K562 (cell line): ENCODE results near the gene SYNPO2. TPM values are rescaled to one million over a fixed set of nuclear protein-coding genes. Genes with fewer than 3 reads are reported as not detected.

Experiments used
- ATAC-seq: fragments of 200-7000 bp; cut with Tn5 transposase; 3 replicates; pipeline ENCODE4 v1.9.1; 2020; ENCODE audit warnings: moderate library complexity
- BruUV-seq: library from RNA; stranded (reverse); fragments of 400-500 nt; replicated peaks from 2 replicates; lab custom pipeline; 2021; lab: Mats Ljungman, UMichigan
- CTCF ChIA-PET: fragments of 300-600 bp; formaldehyde crosslinking; extraction: SDS; loops from one replicate; lab custom pipeline; 2021; ENCODE audit warnings: low intra/inter-chr PET ratio; lab: Yijun Ruan, JAX
- POLR2A ChIA-PET: fragments of 300-600, 350-650 bp; sonication (Branson Sonifier 250); formaldehyde crosslinking; extraction: SDS; loops from one replicate; lab custom pipeline; 2021; ENCODE audit warnings: antibody characterized with exemption, inconsistent platforms; lab: Yijun Ruan, JAX
- DNase-seq, 4 experiments: peaks; one replicate each; pipeline versions ENCODE4 v3.0.0 to v3.0.0-alpha.2; 2011 to 2018; ENCODE audit warnings: low spot score in 3 of 4, mixed read lengths in 3 of 4; ENCODE audit errors: extremely low read depth in 1 of 4
- FAIRE-seq: peaks from 2 replicates; lab custom pipeline; 2011; peaks lifted over from hg19 to GRCh38; lab: Jason Lieb, UNC
- H2AFZ ChIP-seq: 2 replicates; pipeline ENCODE4 v1.6.0; 2011; ENCODE audit warnings: low read depth, low read length, control low read depth, inconsistent platforms
- H3K27ac ChIP-seq: fragments of 200-600 bp; 3 replicates; pipeline ENCODE4 v1.8.0; 2011; ENCODE audit warnings: low read depth, mild to moderate bottlenecking, control low read depth, inconsistent platforms, low read length, moderate library complexity, mixed read lengths; ENCODE audit errors: extremely low read depth
- H3K27me3 ChIP-seq, 2 experiments: fragments of 300-600 bp in 1 of 2; 2 replicates in 1 of 2; 3 replicates in 1 of 2; pipeline versions ENCODE4 v1.6.0 to v1.8.0; 2011; ENCODE audit warnings: inconsistent platforms in 2 of 2, low read length in 2 of 2, mild to moderate bottlenecking in 1 of 2, mixed read lengths in 1 of 2, moderate library complexity in 1 of 2; ENCODE audit not compliant: control insufficient read depth in 2 of 2, insufficient read depth in 2 of 2
- H3K36me3 ChIP-seq: fragments of 300-600 bp; 3 replicates; pipeline ENCODE4 v1.8.0; 2011; ENCODE audit warnings: mild to moderate bottlenecking, low read length, inconsistent platforms; ENCODE audit not compliant: control insufficient read depth, insufficient read depth
- H3K4me1 ChIP-seq, 2 experiments: fragments of 200-600 bp in 1 of 2; replicated peaks in 1 of 2; 2 replicates in 1 of 2; 3 replicates in 1 of 2; pipeline versions ENCODE4 v1.5.1 to v1.8.0; 2011; ENCODE audit warnings: inconsistent platforms in 2 of 2, low read length in 2 of 2, mild to moderate bottlenecking in 1 of 2, mixed read lengths in 1 of 2, moderate library complexity in 1 of 2; ENCODE audit not compliant: control insufficient read depth in 2 of 2, insufficient read depth in 2 of 2
- H3K4me2 ChIP-seq: 2 replicates; pipeline ENCODE4 v1.6.1; 2011; ENCODE audit warnings: low read length, control low read depth, inconsistent platforms, mixed read lengths; ENCODE audit not compliant: insufficient read depth
- H3K4me3 ChIP-seq: fragments of 200-600 bp; sonication (generic), shearing (Covaris generic); 2 replicates; pipeline ENCODE4 v1.5.1; 2016; ENCODE audit warnings: control low read depth, inconsistent platforms
- H3K79me2 ChIP-seq: fragments of 200-600 bp; 3 replicates; pipeline ENCODE4 v1.8.0; 2011; ENCODE audit warnings: low read length, inconsistent platforms; ENCODE audit not compliant: control insufficient read depth, insufficient read depth
- H3K9ac ChIP-seq, 2 experiments: 2 replicates each; pipeline versions ENCODE4 v1.6.0 to v1.6.1; 2011; ENCODE audit warnings: low read depth in 2 of 2, low read length in 2 of 2, control low read depth in 1 of 2, inconsistent platforms in 1 of 2, mild to moderate bottlenecking in 1 of 2, mixed read lengths in 1 of 2; ENCODE audit not compliant: insufficient read depth in 1 of 2
- H3K9me1 ChIP-seq: one replicate; pipeline ENCODE4 v1.6.0; 2011; ENCODE audit warnings: inconsistent platforms, mild to moderate bottlenecking, low read length, moderate library complexity; ENCODE audit not compliant: control insufficient read depth, insufficient read depth
- H3K9me3 ChIP-seq: replicated peaks from 2 replicates; pipeline ENCODE4 v1.5.1; 2011; ENCODE audit warnings: low read depth, low read length, inconsistent platforms; ENCODE audit not compliant: control insufficient read depth, insufficient read depth
- H4K20me1 ChIP-seq: replicated peaks from 2 replicates; pipeline ENCODE4 v1.6.1; 2011; ENCODE audit warnings: low read length, inconsistent platforms, mixed read lengths; ENCODE audit not compliant: control insufficient read depth, insufficient read depth
- HMG20A ChIP-seq: fragments of 450-650 bp; formaldehyde crosslinking; conservative IDR thresholded peaks from 2 replicates; pipeline ENCODE4 v1.4.0; 2020; ENCODE audit warnings: mild to moderate bottlenecking, mixed read lengths
- RNF219 ChIP-seq: fragments of 250-450 bp; sonication (Bioruptor Pico); IDR thresholded peaks from 2 replicates; pipeline ENCODE4 v1.5.0; 2022; ENCODE audit warnings: mild to moderate bottlenecking
- SMARCA5 ChIP-seq: fragments of 450-650 bp; IDR thresholded peaks from 2 replicates; pipeline ENCODE4 v1.6.1; 2016
- ZC3H4 ChIP-seq: sonication (generic); formaldehyde crosslinking; IDR thresholded peaks from 2 replicates; pipeline ENCODE4 v1.9.0; 2021; ENCODE audit warnings: missing genetic modification reagents, borderline replicate concordance
- ZNF217 ChIP-seq: sonication (generic); formaldehyde crosslinking; IDR thresholded peaks from 2 replicates; pipeline ENCODE4 v1.8.0; 2022; ENCODE audit warnings: mild to moderate bottlenecking, missing genetic modification reagents
- ZNF280A ChIP-seq: fragments of 450-650 bp; IDR thresholded peaks from 2 replicates; pipeline ENCODE4 v1.6.1; 2018; ENCODE audit warnings: mild to moderate bottlenecking, low read depth; ENCODE audit not compliant: partially characterized antibody
- WGBS: fragments of 100-300 bp; shearing (Covaris generic); methylation state at CpG from one replicate; pipeline ENCODE4 v1.1.6; 2016; ENCODE audit warnings: low coverage, mixed read lengths; ENCODE audit not compliant: insufficient coverage; ENCODE audit errors: missing lambda C conversion rate; 5-methylcytosine and 5-hydroxymethylcytosine counted together
- in situ Hi-C: fragments of 300-500 bp; cut with MboI; formaldehyde crosslinking; loops from 4 replicates; pipeline ENCODE4 v1.15.0; 2018; ENCODE audit warnings: inconsistent platforms, mixed read lengths
- intact Hi-C: fragments of 100-400 bp; cut with micrococcal nuclease; formaldehyde crosslinking; loops from 2 replicates; pipeline ENCODE4 v1.14.2; 2022
- polyA plus RNA-seq, 8 experiments: library from polyadenylated mRNA; depleted of rRNA in 4 of 8; stranded (reverse) in 5 of 8; unstranded in 3 of 8; fragments of >200 nt; fragmentation: Nextera tagmentation in 2 of 8; fragmentation: Illumina TruSeq in 1 of 8; extraction: Ambion mirVana in 2 of 8; extraction: Trizol in 1 of 8; gene quantifications; 2 replicates each; pipeline versions ENCODE4 v1.2.1 to v1.2.3, GENCODE V29; 2011 to 2014; ENCODE audit warnings: inconsistent platforms in 1 of 8, missing spikeins in 1 of 8
- total RNA-seq, 7 experiments: library from RNA; depleted of rRNA in 6 of 7; stranded (reverse); fragments of >200 nt in 6 of 7; fragmentation: Illumina TruSeq in 2 of 7; extraction: Trizol in 2 of 7; gene quantifications; 2 replicates each; pipeline versions ENCODE4 v1.2.1 to v1.2.3, GENCODE V29; 2011 to 2021; ENCODE audit warnings: low replicate concordance in 1 of 7

Gene SYNPO2
- total and polyA plus RNA-seq, 9 of the 15 experiments (the other 6 are each of a cell fraction or from before 2014, with no cell fraction given) = 0.03 to 0.18 TPM; not detected in 7

- TF ChIP-seq RNF219 (CRISPR knock-in tag) = no peak
- TF ChIP-seq ZNF280A = no peak
- TF ChIP-seq ZNF217 = no peak
- TF ChIP-seq SMARCA5 = no peak
- TF ChIP-seq HMG20A (CRISPR knock-in tag) = no peak
These were observed 5.4 kb downstream of the SYNPO2 start (continued) for GRCh38 chr4:118894034-118894433.

GRCh38 chr4:118898221-118898620 is 9.6 kb downstream of the SYNPO2 start:
- no peak overlapping the region for H3K27ac ChIP-seq
- H3K4me2 ChIP-seq = no peak overlapping the region
- in situ Hi-C loops (no loop called here), intact Hi-C loops (loop anchor here (10.0 kb wide), 1 partner anchor 397 kb away; no protein-coding TSS in a partner anchor)
- DNase-seq (no peak), FAIRE-seq (no peak), ATAC-seq (no peak)
- TF ChIP-seq ZC3H4 (CRISPR knock-in tag) = no peak
- POLR2A ChIA-PET = no interaction called here
- H2AFZ ChIP-seq = no peak overlapping the region
- WGBS = 0% methylated on average over 2 of the region's 2 CpGs
- no peaks in the 10 kb centered on the region for H3K4me1 ChIP-seq
- H3K36me3 ChIP-seq = no peaks in the 10 kb centered on the region
- H3K9ac ChIP-seq = no peak overlapping the region
- peaks cover 2 to 5% of the 10 kb centered on the region in 2 experiments; a peak in 2 of 5 replicates for H3K27me3 ChIP-seq
- no peaks in the 10 kb centered on the region for H3K79me2 ChIP-seq
- BruUV-seq = no TSS peak
- no peaks in the 10 kb centered on the region for H3K9me1 ChIP-seq
- no peaks in the 10 kb centered on the region for H4K20me1 ChIP-seq
- CTCF ChIA-PET = no interaction called here
- no peaks in the 10 kb centered on the region for H3K9me3 ChIP-seq
- no peak overlapping the region for H3K4me3 ChIP-seq
